Thymus (tissue), 11 donors: Measurements from ENCODE around the gene CLDND1. TPM values are rescaled to one million over a fixed set of nuclear protein-coding genes. Genes with fewer than 3 reads are reported as not detected.

Source experiments
- DNase-seq, 9 donors: peaks; one replicate each; pipeline ENCODE4 v3.0.0-alpha.2; 2013; ENCODE audit warnings: low spot score in 9 of 9, low read depth in 6 of 9, missing footprints in 1 of 9
- H3K27ac ChIP-seq, 2 donors: one replicate each; pipeline ENCODE4 v1.5.1; 2013; ENCODE audit warnings: control low read depth in 1 of 2, low read depth in 1 of 2, low read length in 1 of 2, mild to moderate bottlenecking in 1 of 2, moderate library complexity in 1 of 2
- H3K27me3 ChIP-seq, 2 donors: one replicate each; pipeline ENCODE4 v1.5.1; 2013; ENCODE audit warnings: low read length in 1 of 2; ENCODE audit not compliant: control insufficient read depth in 2 of 2, insufficient read depth in 1 of 2
- H3K36me3 ChIP-seq, 2 donors: one replicate each; pipeline ENCODE4 v1.5.1; 2013; ENCODE audit warnings: low read length in 1 of 2, mild to moderate bottlenecking in 1 of 2, moderate library complexity in 1 of 2; ENCODE audit not compliant: control insufficient read depth in 2 of 2, insufficient read depth in 2 of 2
- H3K4me1 ChIP-seq, 2 donors: one replicate each; pipeline ENCODE4 v1.5.1; 2013; ENCODE audit warnings: low read length in 2 of 2; ENCODE audit not compliant: control insufficient read depth in 2 of 2, insufficient read depth in 2 of 2
- H3K4me3 ChIP-seq, 2 donors: one replicate each; pipeline ENCODE4 v1.5.1; 2013; ENCODE audit warnings: low read length in 2 of 2, control low read depth in 1 of 2, mild to moderate bottlenecking in 1 of 2
- H3K9me3 ChIP-seq, 2 donors: one replicate each; pipeline ENCODE4 v1.5.1; 2013; ENCODE audit warnings: low read length in 1 of 2, mild to moderate bottlenecking in 1 of 2; ENCODE audit not compliant: control insufficient read depth in 2 of 2, insufficient read depth in 1 of 2
- WGBS: extraction: QIAGEN DNeasy Blood & Tissue Kit; methylation state at CpG from one replicate; pipeline ENCODE4 v1.1.7; 2013; 5-methylcytosine and 5-hydroxymethylcytosine counted together
- polyA plus RNA-seq: library from polyadenylated mRNA; stranded (reverse); fragments of 200-250 nt; gene quantifications from one replicate; pipeline ENCODE4 v1.2.3, GENCODE V29; 2013
- total RNA-seq: library from RNA; stranded (reverse); fragments of 120-200 nt; gene quantifications from one replicate; pipeline ENCODE4 v1.2.4, GENCODE V29; 2013
- donor health status: healthy.

The CLDND1 gene
- total and polyA plus RNA-seq, 2 donors = 60.1 to 65.2 TPM

DNA sequence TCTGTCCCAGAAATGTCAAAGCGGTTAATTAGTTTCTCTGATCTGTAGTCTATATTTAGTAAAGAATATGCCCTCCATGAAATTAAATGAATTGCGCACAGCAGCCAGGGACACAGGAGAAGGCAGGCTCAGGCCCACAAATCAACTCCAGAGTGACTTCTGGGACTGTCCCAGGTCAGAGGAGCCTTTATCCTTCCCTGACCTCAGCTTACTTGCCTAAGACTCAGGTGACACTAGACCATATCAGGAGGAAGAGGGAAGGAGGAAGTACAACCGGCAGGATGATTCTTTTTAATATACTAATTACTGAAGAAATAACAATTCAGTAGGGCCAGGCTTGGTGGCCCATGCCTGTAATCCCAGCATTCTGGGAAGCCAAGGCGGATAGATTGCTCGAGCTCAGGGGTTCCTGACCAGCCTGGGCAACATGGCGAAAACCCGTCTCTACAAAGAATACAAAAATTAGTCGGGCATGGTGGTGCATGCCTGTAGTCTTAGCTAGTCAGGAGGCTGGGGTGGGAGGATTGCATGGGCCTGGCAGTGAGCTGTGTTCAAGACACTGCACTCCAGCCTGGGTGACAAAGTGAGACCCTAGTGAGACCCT is 7.3 kb upstream of the CLDND1 start:
- Histone ChIP-seq H3K4me1 (no peaks in the 10 kb centered on the region), H3K36me3 (no peaks in the 10 kb centered on the region), H3K4me3 (no peak overlapping the region), H3K9me3 (no peaks in the 10 kb centered on the region), H3K27ac (no peak overlapping the region), H3K27me3 (no peaks in the 10 kb centered on the region)
- 89% methylated on average over 8 of the region's 8 CpGs for WGBS
- DNase-seq = no peak

DNA sequence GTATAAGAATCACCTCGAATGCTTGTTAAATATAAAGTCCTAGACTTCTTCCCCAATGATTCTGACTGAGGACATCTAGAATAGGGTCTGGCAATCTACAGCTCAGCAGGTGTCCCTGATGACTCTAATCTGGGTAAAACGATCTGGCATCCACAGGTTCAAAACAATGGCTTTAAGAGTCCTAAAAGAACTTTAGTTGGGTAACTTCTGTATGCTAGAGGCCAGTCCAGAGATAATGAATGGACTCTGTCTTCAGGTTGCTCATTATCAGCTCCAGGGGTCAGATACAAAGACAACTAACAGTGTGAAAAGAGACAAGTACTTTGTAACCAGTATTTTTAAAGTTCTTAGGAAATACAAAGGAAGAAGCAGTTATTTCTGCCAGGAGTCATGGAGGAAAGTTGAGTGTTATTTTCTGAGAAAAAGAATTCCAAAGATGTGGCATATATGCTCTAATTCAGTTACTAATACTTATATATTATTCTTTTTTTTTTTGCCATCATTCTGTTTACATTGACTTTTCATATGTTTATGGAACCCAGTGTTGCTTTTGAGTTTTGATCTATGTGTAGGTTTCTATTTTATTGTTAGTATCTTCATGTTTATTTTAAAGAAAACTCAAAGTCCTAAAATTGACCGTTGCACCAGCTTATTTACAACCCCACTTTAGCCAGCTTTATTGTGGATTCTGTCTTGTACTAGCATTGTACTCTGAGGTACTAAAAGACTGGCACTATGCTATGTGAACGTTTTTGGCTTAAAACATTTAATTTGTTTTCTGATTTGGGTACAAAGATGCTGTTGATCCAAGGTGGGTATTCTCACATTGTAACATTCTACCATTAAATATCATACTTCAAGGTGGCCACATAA is 6.0 kb upstream of the CLDND1 start:
- H3K4me1 ChIP-seq = no peaks in the 10 kb centered on the region
- H3K4me3 ChIP-seq = no peak overlapping the region
- no peaks in the 10 kb centered on the region for H3K27me3 ChIP-seq
- DNase-seq = no peak
- no peak overlapping the region for H3K27ac ChIP-seq
- H3K9me3 ChIP-seq = no peaks in the 10 kb centered on the region
- 90% methylated on average over 4 of the region's 4 CpGs for WGBS
- H3K36me3 ChIP-seq = no peaks in the 10 kb centered on the region

DNA sequence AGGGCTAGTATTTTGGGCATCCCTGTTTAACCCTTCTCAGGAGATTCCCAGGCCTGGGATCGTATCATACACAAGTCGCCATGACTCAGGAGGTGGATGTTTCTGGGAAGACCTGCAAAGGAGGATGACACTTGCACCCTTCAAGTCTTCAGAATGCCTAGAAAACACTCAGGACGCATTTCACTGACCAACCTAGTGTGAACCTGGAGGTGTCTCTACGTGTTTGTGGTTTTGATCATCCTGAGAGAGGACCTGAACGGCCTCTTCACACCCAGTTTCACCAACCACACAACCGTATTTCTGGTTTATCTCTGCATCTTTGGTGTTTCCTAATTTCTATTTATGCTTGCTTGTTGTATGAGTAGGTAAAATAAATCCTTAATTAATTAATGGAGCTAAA is 2.8 kb upstream of the CLDND1 start:
- H3K9me3 ChIP-seq = no peaks in the 10 kb centered on the region
- 48% methylated on average over 6 of the region's 6 CpGs for WGBS
- H3K36me3 ChIP-seq = peaks cover 0 to 5% of the 10 kb centered on the region in 2 donors
- DNase-seq = no peak
- no peak overlapping the region for H3K4me3 ChIP-seq
- H3K4me1 ChIP-seq = peaks cover 3 to 11% of the 10 kb centered on the region in 2 donors
- H3K27me3 ChIP-seq = no peaks in the 10 kb centered on the region
- no peak overlapping the region for H3K27ac ChIP-seq

DNA sequence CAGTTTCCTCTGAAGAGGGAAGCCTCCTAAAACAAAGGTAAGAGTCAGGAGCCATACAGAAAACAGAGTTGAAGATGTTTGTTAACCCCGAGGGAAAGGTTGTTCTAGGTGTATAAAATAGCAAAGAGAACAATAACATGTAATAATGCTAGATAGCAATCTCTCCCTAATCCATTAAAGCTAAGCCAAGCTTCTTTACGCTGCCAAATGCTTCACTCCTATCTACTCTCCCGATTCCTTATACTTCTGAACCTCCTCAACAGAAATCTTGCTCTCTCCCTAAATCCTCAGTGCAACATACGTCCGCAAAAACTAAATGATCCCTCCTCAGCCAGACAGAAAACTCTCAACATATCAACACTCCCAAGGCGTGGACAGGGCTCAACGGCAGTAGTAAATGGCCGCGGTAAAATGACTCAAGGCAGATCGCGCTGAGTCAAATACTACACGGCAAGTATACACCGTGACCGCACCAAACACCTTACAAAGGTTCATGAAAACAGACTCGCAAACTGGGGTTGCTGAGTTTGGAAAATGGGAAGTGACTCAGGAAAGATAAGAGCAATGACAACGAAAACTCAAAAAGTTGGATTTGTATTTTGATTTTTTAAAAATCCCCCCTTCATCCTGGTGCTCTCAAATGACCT is 682 bp downstream of the CLDND1 start:
- peaks cover 10 to 30% of the 10 kb centered on the region in 2 donors for H3K36me3 ChIP-seq
- WGBS = under 1% methylated on average over 16 of the region's 16 CpGs
- no peaks in the 10 kb centered on the region for H3K9me3 ChIP-seq
- H3K4me1 ChIP-seq = peaks cover 3 to 11% of the 10 kb centered on the region in 2 donors
- peak overlapping the region; percentile 74 to 84 for H3K4me3 ChIP-seq
- peak overlapping the region; percentile 78 to 84 for H3K27ac ChIP-seq
- no peaks in the 10 kb centered on the region for H3K27me3 ChIP-seq
- DNase-seq = peak in 8 of 9 donors; percentile 14 to 68 (median 31)

DNA sequence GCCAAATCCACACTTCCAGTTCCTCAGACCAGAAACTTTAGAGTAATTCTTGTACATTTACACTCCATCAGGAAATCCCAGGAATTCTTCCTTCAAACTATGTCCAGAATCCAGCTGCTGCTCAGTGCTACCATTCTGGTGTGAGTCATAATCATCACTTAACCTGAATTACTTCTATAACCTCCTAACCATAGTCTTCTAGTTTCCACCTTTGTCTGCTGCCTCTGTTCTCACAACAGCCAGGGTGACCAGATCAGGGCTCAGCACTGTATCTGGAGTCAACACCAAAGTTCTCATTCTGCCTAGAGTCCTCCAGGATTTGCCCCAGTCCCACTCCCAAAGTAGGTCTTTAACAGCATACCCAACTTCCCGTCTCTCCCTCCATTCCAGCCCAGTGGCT is 3.4 kb downstream of the CLDND1 start:
- WGBS = 95% methylated on average over 1 of the region's 1 CpG
- Histone ChIP-seq H3K36me3 (peaks cover 17 to 39% of the 10 kb centered on the region in 2 donors), H3K4me3 (no peak overlapping the region), H3K27ac (no peak overlapping the region), H3K4me1 (peaks cover 3 to 11% of the 10 kb centered on the region in 2 donors), H3K27me3 (no peaks in the 10 kb centered on the region), H3K9me3 (no peaks in the 10 kb centered on the region)
- DNase-seq = no peak

DNA sequence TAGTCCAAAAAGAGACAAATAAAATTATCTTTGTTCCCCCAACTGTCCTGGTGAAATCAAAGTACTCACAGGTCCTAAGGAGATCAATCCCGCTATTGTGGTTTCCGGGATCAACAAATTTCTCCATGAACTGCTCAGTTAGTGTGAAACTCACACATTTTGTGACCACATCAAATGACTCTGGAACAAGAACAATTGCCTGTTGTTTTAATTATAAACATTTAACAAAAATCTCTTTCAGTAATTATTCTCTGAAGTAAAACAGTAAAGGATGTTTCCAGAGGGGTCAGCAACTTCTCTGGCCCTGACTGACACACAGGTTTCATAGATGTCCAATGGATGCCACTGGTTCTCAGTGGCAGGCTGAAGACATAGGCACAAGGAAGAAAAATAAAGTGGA is 3.9 kb downstream of the CLDND1 start:
- H3K36me3 ChIP-seq = peaks cover 17 to 39% of the 10 kb centered on the region in 2 donors
- no peak for DNase-seq
- H3K27ac ChIP-seq = no peak overlapping the region
- peaks cover 3 to 11% of the 10 kb centered on the region in 2 donors for H3K4me1 ChIP-seq
- no peaks in the 10 kb centered on the region for H3K9me3 ChIP-seq
- H3K27me3 ChIP-seq = no peaks in the 10 kb centered on the region
- 100% methylated on average over 2 of the region's 2 CpGs for WGBS
- no peak overlapping the region for H3K4me3 ChIP-seq

DNA sequence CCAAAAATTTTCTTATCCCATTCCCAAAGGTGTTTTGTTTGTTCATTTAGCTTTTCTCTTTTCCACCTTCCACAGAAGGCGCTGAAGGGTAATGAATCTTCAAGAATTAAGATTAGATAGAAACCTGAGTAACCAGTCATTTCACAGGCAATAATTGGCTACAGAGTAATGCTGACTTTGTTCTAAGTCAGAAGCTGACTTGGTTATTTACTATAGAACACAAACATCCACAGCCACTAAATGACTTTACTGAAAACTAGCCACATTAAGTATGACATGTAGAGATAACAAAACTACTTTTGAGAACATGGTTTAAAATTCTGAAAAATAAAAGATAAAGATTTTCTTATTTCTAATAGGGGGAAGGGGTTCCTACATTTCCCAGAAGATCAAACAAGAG is 7.8 kb downstream of the CLDND1 start:
- no peak for DNase-seq
- Histone ChIP-seq H3K4me1 (no peaks in the 10 kb centered on the region), H3K4me3 (no peak overlapping the region), H3K27me3 (no peaks in the 10 kb centered on the region), H3K27ac (no peak overlapping the region), H3K36me3 (peaks cover 17 to 34% of the 10 kb centered on the region in 2 donors), H3K9me3 (no peaks in the 10 kb centered on the region)
- 100% methylated on average over 1 of the region's 1 CpG for WGBS

DNA sequence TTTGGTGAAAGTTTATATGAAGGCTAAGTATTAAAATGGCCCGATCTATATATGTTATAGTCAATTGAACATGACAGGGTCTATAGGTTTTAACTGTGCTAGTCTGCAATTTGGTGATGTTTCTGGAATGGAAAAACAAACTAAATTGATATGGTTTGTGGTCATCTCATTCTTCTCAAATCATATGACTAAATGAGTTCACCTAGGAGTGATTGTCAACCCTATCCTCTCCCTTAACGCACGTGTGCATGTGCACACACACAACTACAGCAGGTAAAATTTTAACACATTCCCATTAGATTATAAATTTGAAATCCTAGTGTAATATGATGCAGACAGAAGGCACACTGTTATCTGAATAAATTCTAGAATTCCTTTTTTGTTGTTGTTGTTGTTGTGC is 9.0 kb downstream of the CLDND1 start:
- WGBS = 98% methylated on average over 3 of the region's 3 CpGs
- Histone ChIP-seq H3K27ac (no peak overlapping the region), H3K4me1 (no peaks in the 10 kb centered on the region), H3K36me3 (peaks cover 11 to 24% of the 10 kb centered on the region in 2 donors), H3K9me3 (no peaks in the 10 kb centered on the region), H3K27me3 (no peaks in the 10 kb centered on the region), H3K4me3 (no peak overlapping the region)
- DNase-seq = no peak

DNA sequence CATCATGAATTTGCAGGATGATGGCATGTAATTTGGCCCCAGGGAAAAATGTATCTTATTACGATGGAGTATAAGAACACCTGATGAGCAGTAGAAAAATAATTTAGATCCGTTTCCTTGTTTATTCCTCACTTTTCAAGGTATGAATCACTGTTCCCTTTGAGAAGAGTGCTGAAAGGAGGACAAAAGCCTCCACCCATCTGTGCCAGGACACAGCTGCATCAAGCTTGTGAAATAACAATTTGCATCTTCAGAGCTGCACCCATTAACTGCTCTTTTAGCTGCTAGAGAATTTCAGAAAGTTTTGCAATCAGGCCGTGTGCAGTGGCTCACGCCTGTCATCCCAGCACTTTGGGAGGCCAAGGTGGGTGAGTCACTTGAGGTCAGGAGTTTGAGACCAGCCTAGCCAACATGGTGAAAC is 9.6 kb downstream of the CLDND1 start:
- Histone ChIP-seq H3K36me3 (peaks cover 10 to 18% of the 10 kb centered on the region in 2 donors), H3K4me1 (no peaks in the 10 kb centered on the region), H3K4me3 (no peak overlapping the region), H3K27ac (no peak overlapping the region), H3K27me3 (no peaks in the 10 kb centered on the region), H3K9me3 (no peaks in the 10 kb centered on the region)
- no peak for DNase-seq
- 97% methylated on average over 4 of the region's 4 CpGs for WGBS
